Tibial nerve (tissue), 4 donors: ENCODE results near the gene CFAP410.

Experiments used
- CTCF ChIP-seq, 5 experiments: fragments of 200-600 bp in 3 of 5; fragments of 450-650 bp in 2 of 5; sonication (generic) in 3 of 5; IDR thresholded peaks; one replicate each; pipeline ENCODE4 v1.5.1; 2016 to 2019; ENCODE audit warnings: antibody characterized with exemption in 5 of 5, mild to moderate bottlenecking in 3 of 5, moderate library complexity in 2 of 5
- EP300 ChIP-seq, 2 donors: sonication (generic); formaldehyde crosslinking; IDR thresholded peaks; one replicate each; pipeline ENCODE4 v1.6.1; 2017; ENCODE audit warnings: antibody characterized with exemption in 2 of 2, mild to moderate bottlenecking in 1 of 2
- POLR2A ChIP-seq, 2 donors: fragments of 450-650 bp; IDR thresholded peaks; one replicate each; pipeline ENCODE4 v1.6.1; 2017; ENCODE audit warnings: antibody characterized with exemption in 2 of 2, mild to moderate bottlenecking in 2 of 2, moderate library complexity in 2 of 2

DNA sequence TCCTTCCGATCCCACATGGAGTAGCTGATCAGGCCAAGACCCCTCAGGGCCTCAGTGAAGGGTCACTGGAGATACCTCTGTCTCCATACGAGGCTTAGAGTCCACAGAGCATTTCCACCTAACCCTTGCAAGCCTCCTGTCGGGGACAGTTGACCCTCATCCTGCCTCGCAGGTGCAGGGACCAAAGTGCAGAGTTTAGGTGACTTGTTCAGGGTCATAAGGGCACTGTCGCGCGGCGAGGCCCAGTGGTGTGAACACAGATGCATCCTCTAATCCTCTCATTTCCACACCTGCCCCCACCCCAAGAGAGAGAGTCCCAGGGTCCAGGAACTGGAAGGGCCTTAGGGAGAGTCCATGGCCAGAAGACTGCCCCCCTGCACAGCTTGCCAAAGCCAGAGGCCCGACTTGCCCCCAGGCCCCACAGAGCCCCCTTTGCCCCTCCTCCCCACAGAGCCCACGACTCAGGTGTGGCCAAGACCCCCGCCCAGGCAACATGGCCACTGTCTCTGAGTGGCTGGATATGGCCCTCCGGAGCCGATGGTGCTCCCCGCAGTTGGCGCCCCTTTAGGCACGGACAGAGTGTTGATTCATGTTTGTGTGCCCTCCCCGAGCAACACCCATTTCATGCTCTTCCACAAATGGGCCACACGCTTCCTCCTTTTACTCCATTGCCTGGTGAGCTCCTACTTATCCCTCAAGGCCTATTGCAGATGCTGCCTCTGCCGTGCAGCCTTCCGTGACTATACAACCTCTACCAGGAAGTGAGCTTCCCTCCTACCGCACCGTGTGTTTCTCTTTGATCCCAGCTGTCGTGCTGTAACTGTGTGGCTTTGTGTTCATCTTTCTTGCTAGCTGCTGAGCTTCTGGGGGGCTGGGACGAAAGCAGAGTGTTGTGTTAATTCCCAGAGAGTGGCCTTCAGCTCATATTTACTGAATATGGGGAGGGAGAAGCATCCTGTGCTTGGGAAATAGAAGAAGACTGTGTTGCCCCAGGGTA is 15.9 kb upstream of the CFAP410 start:
- TF ChIP-seq POLR2A (IDR thresholded peaks at IDR 0.05) (no peak), CTCF (IDR thresholded peaks at IDR 0.05) (no peak), EP300 (IDR thresholded peaks at IDR 0.05) (no peak)
